ENCODE results near the gene RASAL2. TPM values are rescaled to one million over a fixed set of nuclear protein-coding genes. Genes with fewer than 3 reads are reported as not detected.
"Not testable (repeated sequence)": the region's sequence is repeated elsewhere in the genome, so short reads cannot be mapped to it uniquely, and the experiment has no call there.

RASAL2 gene
- total RNA-seq, 1 experiment from 2014 or later = 21.3 TPM

- DNase-seq (ENCODE audit: low spot score) = peak; percentile 70
These were observed 250.7 kb downstream of the RASAL2 start for GRCh38 chr1:178344513-178345091.

GRCh38 chr1:178345238-178345637 is 251.3 kb downstream of the RASAL2 start:
- no peak for DNase-seq (ENCODE audit: low spot score)

GRCh38 chr1:178345807-178346206 is 251.9 kb downstream of the RASAL2 start:
- DNase-seq (ENCODE audit: low spot score) = no peak

- DNase-seq (ENCODE audit: low spot score) = no peak
These were observed 255.9 kb downstream of the RASAL2 start for GRCh38 chr1:178349801-178350200.

GRCh38 chr1:178351911-178352310 is 258.0 kb downstream of the RASAL2 start:
- not testable (repeated sequence) for DNase-seq (ENCODE audit: low spot score)

GRCh38 chr1:178352790-178353416 is 259.0 kb downstream of the RASAL2 start:
- no peak for DNase-seq (ENCODE audit: low spot score)

GRCh38 chr1:178353524-178353923 is 259.6 kb downstream of the RASAL2 start:
- no peak for DNase-seq (ENCODE audit: low spot score)

- no peak for DNase-seq (ENCODE audit: low spot score)
These were observed 260.9 kb downstream of the RASAL2 start for GRCh38 chr1:178354816-178355215.

GRCh38 chr1:178356299-178356698 is 262.4 kb downstream of the RASAL2 start:
- DNase-seq (ENCODE audit: low spot score) = no peak

- DNase-seq (ENCODE audit: low spot score) = no peak
These were observed 264.6 kb downstream of the RASAL2 start for GRCh38 chr1:178358456-178358855.

- DNase-seq (ENCODE audit: low spot score) = no peak
These were observed 266.5 kb downstream of the RASAL2 start for GRCh38 chr1:178360421-178360820.

GRCh38 chr1:178361847-178362246 is 267.9 kb downstream of the RASAL2 start:
- no peak for DNase-seq (ENCODE audit: low spot score)

- no peak for DNase-seq (ENCODE audit: low spot score)
These were observed 268.8 kb downstream of the RASAL2 start for GRCh38 chr1:178362747-178363146.

- no peak for DNase-seq (ENCODE audit: low spot score)
These were observed 270.9 kb downstream of the RASAL2 start for GRCh38 chr1:178364782-178365181.

GRCh38 chr1:178367151-178367550 is 273.2 kb downstream of the RASAL2 start:
- DNase-seq (ENCODE audit: low spot score) = no peak

- DNase-seq (ENCODE audit: low spot score) = no peak
These were observed 274.3 kb downstream of the RASAL2 start for GRCh38 chr1:178368208-178368607.

GRCh38 chr1:178371235-178371634 is 277.3 kb downstream of the RASAL2 start:
- no peak for DNase-seq (ENCODE audit: low spot score)

GRCh38 chr1:178371933-178372388 is 278.1 kb downstream of the RASAL2 start:
- no peak for DNase-seq (ENCODE audit: low spot score)

- DNase-seq (ENCODE audit: low spot score) = no peak
These were observed 280.1 kb downstream of the RASAL2 start for GRCh38 chr1:178374016-178374415.

GRCh38 chr1:178376008-178376407 is 282.1 kb downstream of the RASAL2 start:
- peak; percentile 31 for DNase-seq (ENCODE audit: low spot score)

- no peak for DNase-seq (ENCODE audit: low spot score)
These were observed 285.9 kb downstream of the RASAL2 start for GRCh38 chr1:178379807-178380206.

- peak; percentile 14 for DNase-seq (ENCODE audit: low spot score)
These were observed 288.5 kb downstream of the RASAL2 start for GRCh38 chr1:178382372-178382771.

GRCh38 chr1:178385662-178386061 is 291.8 kb downstream of the RASAL2 start:
- no peak for DNase-seq (ENCODE audit: low spot score)
